Coronary artery (tissue), 2 donors: Measurements from ENCODE around the gene CCDC150.

Experiments used
- DNase-seq: peaks from one replicate; pipeline ENCODE4 v3.0.0-alpha.2; 2017; ENCODE audit warnings: low spot score
- H3K27ac ChIP-seq, 2 donors: fragments of 200-600 bp; sonication (generic); one replicate each; pipeline ENCODE4 v1.5.1; 2016 to 2019
- H3K4me3 ChIP-seq: fragments of 200-600 bp; sonication (generic); 2 replicates; pipeline ENCODE4 v1.5.1; 2016; ENCODE audit warnings: mild to moderate bottlenecking, moderate library complexity
- TF ChIP-seq, protein P1 (sequence below): fragments of 200-600 bp; sonication (generic); IDR thresholded peaks from one replicate; pipeline ENCODE4 v1.5.1; 2019; ENCODE audit warnings: antibody characterized with exemption

CCDC150 gene

DNA sequence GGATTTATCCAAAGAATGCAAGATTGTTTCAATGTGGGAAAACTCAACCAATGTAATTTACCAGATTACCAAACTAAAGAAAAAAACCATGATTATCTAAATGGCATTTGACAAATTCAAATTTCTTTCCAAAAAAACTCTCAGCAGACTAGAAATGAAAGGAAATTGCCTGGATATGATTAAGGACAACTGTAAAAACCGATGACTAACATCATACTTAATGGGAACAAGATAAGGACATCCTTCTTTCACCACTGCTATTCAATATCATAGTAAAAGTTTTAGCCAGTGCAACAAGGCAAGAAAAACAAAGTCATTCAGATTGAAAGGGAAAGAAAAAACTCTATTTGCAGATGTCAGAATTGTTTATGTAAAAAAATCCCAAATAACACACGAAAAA lies 4.4 kb upstream of the CCDC150 start:
- no peak for DNase-seq
- no peak overlapping the region for H3K27ac ChIP-seq
- H3K4me3 ChIP-seq: no peak overlapping the region
- TF ChIP-seq, protein P1, sequence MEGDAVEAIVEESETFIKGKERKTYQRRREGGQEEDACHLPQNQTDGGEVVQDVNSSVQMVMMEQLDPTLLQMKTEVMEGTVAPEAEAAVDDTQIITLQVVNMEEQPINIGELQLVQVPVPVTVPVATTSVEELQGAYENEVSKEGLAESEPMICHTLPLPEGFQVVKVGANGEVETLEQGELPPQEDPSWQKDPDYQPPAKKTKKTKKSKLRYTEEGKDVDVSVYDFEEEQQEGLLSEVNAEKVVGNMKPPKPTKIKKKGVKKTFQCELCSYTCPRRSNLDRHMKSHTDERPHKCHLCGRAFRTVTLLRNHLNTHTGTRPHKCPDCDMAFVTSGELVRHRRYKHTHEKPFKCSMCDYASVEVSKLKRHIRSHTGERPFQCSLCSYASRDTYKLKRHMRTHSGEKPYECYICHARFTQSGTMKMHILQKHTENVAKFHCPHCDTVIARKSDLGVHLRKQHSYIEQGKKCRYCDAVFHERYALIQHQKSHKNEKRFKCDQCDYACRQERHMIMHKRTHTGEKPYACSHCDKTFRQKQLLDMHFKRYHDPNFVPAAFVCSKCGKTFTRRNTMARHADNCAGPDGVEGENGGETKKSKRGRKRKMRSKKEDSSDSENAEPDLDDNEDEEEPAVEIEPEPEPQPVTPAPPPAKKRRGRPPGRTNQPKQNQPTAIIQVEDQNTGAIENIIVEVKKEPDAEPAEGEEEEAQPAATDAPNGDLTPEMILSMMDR: no peak

DNA sequence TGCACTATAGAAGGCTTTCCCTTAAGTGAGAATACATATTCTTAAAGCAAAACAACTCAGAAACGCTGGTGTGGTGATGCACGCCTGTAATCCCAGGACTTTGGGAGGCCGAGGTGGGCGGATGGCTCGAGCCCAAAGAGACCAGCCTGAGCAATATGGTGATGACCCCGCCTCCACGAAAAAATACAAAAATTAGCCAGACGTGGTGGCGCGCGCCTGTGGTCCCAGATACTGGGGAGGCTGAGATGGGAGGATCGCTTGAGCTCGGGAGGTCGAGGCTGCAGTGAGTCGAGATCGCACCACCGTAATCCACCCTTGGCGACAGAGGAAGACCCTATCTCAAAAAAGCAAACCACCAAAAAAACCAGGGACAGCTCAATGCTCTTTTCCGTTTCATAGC lies 750 bp upstream of the CCDC150 start:
- TF ChIP-seq, protein P1: no peak
- Histone ChIP-seq H3K27ac (no peak overlapping the region), H3K4me3 (peak overlapping the region; percentile 90)
- no peak for DNase-seq

DNA sequence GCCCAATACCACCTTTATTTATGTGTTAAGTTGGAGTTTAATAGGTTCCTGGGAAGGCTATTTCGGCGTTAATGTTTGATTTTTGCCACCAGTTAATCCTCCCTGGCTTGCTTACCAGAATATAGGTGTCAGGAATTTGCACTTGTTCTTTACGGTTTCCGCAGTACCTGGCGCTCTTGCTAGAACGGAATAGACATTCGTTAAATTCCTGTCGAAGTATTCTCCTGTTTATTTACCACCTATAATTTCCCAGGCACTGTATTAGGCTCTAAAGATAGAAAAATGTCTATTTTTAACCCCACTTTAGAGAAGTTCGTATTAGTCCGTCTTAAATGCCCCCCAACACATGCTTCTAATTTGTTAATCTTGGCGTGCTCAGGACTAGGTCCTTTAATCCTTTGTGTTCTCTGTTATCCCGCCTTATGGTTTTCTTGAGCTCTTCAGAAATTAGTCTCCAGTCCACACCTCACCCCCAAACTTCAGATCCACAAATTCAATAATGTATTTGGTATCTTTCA lies 575 bp downstream of the CCDC150 start:
- H3K4me3 ChIP-seq: peak overlapping the region; percentile 90
- TF ChIP-seq, protein P1: no peak
- H3K27ac ChIP-seq: peak overlapping the region in 1 of 2 donors; percentile 61
- DNase-seq: no peak

- TF ChIP-seq, protein P1: no peak
- Histone ChIP-seq H3K27ac (no peak overlapping the region), H3K4me3 (no peak overlapping the region)
- no peak for DNase-seq
Observed at GRCh38 chr2:196649202-196649601, 9.7 kb downstream of the CCDC150 start.

DNA sequence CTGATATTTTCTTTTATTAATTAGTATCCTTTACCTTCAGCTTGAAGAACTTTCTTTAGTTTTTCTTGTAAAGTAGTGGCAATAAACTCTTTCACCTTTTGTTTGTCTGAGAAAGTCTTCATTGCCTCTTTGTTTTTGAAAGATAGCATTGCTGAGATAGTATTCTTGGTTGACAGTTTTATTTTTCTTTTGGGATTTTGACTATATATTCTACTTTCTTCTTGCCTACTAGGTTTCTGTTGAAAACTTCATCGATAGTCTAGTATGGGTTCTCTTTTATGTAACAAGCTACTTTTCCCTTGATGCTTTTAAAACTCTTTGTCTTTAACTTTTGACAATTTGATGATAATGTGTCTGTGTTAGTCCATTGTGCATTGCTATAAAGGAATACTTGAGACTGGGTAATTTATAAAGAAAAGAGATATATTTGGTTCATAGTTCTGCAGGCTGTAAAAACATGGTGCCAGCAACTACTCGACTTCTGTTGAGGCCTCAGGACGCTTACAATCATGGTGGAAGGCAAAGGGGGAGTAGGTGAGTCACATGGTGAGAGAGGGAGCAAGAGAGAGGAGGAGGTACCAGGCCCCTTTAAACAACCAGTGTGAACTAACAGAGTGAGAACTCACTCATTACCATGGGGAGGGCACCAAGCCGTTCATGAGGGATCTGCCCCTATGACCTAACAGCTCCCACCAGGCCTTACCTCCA lies 12.0 kb downstream of the CCDC150 start:
- TF ChIP-seq, protein P1: no peak
- Histone ChIP-seq H3K27ac (no peak overlapping the region), H3K4me3 (no peak overlapping the region)
- no peak for DNase-seq

GRCh38 chr2:196652869-196653268 lies 13.4 kb downstream of the CCDC150 start:
- DNase-seq: no peak

More at GRCh38 chr2:196652869-196653268, 13.4 kb downstream of the CCDC150 start:
- TF ChIP-seq, protein P1: no peak
- no peak overlapping the region for H3K27ac ChIP-seq
- no peak overlapping the region for H3K4me3 ChIP-seq
